ENCODE data around the gene TMEM88. TPM values are rescaled to one million over a fixed set of nuclear protein-coding genes. Genes with fewer than 3 reads are reported as not detected.

TMEM88 gene
- total RNA-seq, 1 experiment from 2014 or later = 11.3 TPM

GRCh38 chr17:7897090-7897489, 42.2 kb downstream of the TMEM88 start:
- H3K4me2 ChIP-seq (ENCODE audit: insufficient read depth, insufficient read length, low read length) = no peak overlapping the region
- no peaks in the 10 kb centered on the region for H3K27me3 Mint-ChIP-seq (ENCODE audit: low read depth)
- no peaks in the 10 kb centered on the region for H3K4me1 ChIP-seq (ENCODE audit: insufficient read depth, low read length)
- no peak overlapping the region for H3K23ac ChIP-seq (ENCODE audit: insufficient read length, low read depth, low read length)
- no peak overlapping the region for H3K18ac ChIP-seq (ENCODE audit: insufficient read length, low read depth, low read length)
- no peak overlapping the region for H3K9ac ChIP-seq (ENCODE audit: extremely low read depth, insufficient read length, low read length)
- no peak overlapping the region for H3K4ac ChIP-seq (ENCODE audit: low read depth, low read length)
- no peak overlapping the region for H2BK12ac ChIP-seq (ENCODE audit: insufficient read length, low read depth, low read length)
- H3K79me1 ChIP-seq (ENCODE audit: insufficient read depth, low read depth, low read length, poor library complexity, severe bottlenecking) = no peaks in the 10 kb centered on the region
- no peak overlapping the region for H4K8ac ChIP-seq (replicated peaks; ENCODE audit: insufficient read length, low read depth, low read length)
- no peaks in the 10 kb centered on the region for H3K9me3 Mint-ChIP-seq
- no peak overlapping the region for H4K91ac ChIP-seq (ENCODE audit: insufficient read length, low read depth, low read length)
- no peak overlapping the region for H3K4me3 Mint-ChIP-seq
- no peaks in the 10 kb centered on the region for H3K23me2 ChIP-seq (ENCODE audit: insufficient read length, low read depth, low read length, poor library complexity, severe bottlenecking)
- H3K9me3 ChIP-seq (ENCODE audit: control insufficient read depth, low read depth, low read length) = no peaks in the 10 kb centered on the region
- WGBS (ENCODE audit: extremely low coverage, insufficient read length, low lambda C conversion rate) = no CpG with 5 or more reads among the region's 13 CpGs
- H3K14ac ChIP-seq (ENCODE audit: insufficient read depth, low read length) = no peak overlapping the region
- no peak overlapping the region for H2BK15ac ChIP-seq (ENCODE audit: low read depth, low read length)
- H2BK5ac ChIP-seq (ENCODE audit: insufficient read length, low read length) = no peak overlapping the region
- no peak overlapping the region for H2AFZ ChIP-seq (ENCODE audit: low read length)
- H3K27ac Mint-ChIP-seq = no peak overlapping the region
- no peak for TF ChIP-seq CTCF (conservative IDR thresholded peaks at IDR 0.05)
- no peak overlapping the region for H2AK5ac ChIP-seq (ENCODE audit: insufficient read length, low read length)
- no peak for DNase-seq
- no peaks in the 10 kb centered on the region for H3K79me2 ChIP-seq (ENCODE audit: insufficient read depth, low read length)
- no peak overlapping the region for H3T11ph ChIP-seq (ENCODE audit: low read length)
- no peak overlapping the region for H4K5ac ChIP-seq (ENCODE audit: insufficient read length, low read depth, low read length)
- H3K56ac ChIP-seq (ENCODE audit: insufficient read length, low read depth, low read length) = no peak overlapping the region
- H3K36me3 Mint-ChIP-seq (ENCODE audit: insufficient read depth in 1 of 3, low read depth in 3 of 3) = peaks cover 19 to 71% (median 41%) of the 10 kb centered on the region in 3 experiments; a peak in 5 of 7 replicates
- no peak overlapping the region for H2BK20ac ChIP-seq (ENCODE audit: low read depth, low read length, poor library complexity, severe bottlenecking)
- no peak overlapping the region for H3K27ac ChIP-seq (ENCODE audit: insufficient read length, low read depth, low read length)
- no peaks in the 10 kb centered on the region for H3K4me1 Mint-ChIP-seq
- no peaks in the 10 kb centered on the region for H4K20me1 ChIP-seq (ENCODE audit: control insufficient read depth, insufficient read depth, insufficient read length)
- H2BK120ac ChIP-seq (ENCODE audit: low read depth, low read length, poor library complexity, severe bottlenecking) = no peak overlapping the region
- no peaks in the 10 kb centered on the region for H3K27me3 ChIP-seq (ENCODE audit: insufficient read depth, low read length)
